ENCODE data around the gene DGKQ.
A peak's percentile ranks its signal among the peaks of the same experiment; 100 is the strongest.

Gene DGKQ

DNA sequence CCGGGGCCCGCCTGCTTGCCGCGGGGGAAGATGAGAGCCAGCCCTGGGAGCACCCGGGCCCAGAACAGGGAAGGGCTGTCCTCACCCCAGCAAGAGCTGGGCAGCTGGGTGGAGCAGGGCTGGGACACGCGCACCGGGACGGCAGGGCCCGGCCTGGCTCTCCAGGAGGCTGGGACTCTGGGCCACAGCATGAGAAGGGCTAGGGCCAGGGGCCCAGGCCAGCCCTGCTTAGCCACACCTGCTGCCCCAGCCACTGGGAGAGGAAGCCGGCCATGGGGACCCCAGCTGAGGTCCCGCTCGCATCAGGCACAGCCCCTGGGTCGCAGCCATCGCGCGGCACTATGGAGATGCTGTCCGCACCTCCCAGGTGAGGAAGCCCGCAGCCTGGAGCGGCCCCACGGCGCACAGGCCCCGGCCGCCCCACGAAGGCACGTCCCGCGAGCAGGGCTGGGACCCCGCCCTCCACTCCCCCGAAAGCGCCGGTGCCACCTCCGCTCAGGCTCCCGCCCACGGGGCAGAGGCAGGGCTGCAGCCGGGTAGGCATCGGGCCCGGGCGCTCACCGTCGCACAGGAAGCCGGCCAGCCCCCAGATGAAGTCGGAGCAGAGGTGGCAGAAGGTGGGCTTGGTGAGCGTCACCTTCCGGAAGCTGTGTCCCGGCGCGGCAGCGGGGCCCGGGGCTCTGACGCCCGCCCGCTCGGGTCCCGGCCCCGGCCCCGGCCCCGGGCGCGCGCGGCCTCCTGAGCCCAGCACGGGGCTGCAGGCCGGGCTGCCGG, 531 bp downstream of the DGKQ start:
- peak; percentile 61 for DNase-seq

GRCh38 chr4:971666-972500, 1.5 kb downstream of the DGKQ start:
- no peak for DNase-seq

GRCh38 chr4:970854-971520, 2.4 kb downstream of the DGKQ start:
- DNase-seq, result no peak

- no peak for DNase-seq
Observed at GRCh38 chr4:970046-970745, 3.2 kb downstream of the DGKQ start.

DNA sequence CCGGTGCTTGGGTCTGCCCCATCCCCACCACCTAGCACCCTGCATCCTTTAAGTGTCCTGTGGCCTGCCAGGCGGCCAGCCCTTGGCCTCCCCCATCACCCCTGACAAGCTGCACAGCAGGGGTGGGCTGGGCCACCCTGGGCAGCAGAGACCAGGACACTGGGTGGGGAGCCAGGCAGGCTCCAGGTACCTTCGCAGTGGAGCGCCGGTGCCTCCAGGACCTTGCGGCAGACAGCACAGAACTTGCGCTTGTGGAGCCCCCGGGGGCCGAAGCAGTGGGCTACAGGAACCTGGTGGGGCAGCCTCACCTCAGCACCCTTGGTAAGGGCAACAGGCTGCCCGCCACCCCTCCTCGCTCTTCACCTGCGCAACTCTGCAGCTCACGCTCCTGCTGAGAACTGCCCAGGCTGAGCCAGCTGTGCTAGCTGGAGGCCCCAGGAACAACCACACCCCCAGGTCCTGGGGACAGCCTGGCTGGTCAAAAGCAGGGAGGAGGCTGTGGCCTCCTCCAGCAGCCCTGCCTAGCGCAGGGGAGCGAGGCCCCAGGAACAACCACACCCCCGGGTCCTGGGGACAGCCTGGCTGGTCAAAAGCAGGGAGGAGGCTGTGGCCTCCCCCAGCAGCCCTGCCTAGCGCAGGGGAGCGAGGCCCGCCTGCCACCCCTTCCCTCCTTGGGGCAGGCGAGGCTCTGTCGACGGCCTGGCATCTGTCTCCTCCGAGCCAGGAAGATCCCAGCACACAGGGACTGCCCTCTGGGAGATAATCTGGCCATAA, 4.6 kb downstream of the DGKQ start:
- no peak for DNase-seq

DNA sequence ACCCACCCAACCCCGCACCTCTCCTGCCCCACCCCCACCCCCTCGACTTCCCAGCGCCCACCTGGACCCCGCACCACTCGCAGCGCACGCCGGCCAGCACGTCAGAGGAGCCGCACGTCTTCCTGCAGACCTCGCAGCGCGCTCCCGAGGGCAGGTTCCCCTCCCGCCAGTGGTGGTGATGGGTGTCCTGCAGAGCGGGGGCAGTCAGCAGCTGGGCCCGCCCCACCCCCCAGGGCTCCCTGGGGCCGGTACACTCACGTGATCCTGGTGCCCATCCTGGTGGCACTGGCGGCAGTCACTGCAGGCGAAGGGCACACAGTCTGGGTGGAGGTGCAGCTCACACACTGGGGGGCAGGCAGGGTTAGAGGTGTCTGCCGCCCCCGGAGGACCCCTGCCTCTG, 5.1 kb downstream of the DGKQ start:
- DNase-seq, result no peak

DNA sequence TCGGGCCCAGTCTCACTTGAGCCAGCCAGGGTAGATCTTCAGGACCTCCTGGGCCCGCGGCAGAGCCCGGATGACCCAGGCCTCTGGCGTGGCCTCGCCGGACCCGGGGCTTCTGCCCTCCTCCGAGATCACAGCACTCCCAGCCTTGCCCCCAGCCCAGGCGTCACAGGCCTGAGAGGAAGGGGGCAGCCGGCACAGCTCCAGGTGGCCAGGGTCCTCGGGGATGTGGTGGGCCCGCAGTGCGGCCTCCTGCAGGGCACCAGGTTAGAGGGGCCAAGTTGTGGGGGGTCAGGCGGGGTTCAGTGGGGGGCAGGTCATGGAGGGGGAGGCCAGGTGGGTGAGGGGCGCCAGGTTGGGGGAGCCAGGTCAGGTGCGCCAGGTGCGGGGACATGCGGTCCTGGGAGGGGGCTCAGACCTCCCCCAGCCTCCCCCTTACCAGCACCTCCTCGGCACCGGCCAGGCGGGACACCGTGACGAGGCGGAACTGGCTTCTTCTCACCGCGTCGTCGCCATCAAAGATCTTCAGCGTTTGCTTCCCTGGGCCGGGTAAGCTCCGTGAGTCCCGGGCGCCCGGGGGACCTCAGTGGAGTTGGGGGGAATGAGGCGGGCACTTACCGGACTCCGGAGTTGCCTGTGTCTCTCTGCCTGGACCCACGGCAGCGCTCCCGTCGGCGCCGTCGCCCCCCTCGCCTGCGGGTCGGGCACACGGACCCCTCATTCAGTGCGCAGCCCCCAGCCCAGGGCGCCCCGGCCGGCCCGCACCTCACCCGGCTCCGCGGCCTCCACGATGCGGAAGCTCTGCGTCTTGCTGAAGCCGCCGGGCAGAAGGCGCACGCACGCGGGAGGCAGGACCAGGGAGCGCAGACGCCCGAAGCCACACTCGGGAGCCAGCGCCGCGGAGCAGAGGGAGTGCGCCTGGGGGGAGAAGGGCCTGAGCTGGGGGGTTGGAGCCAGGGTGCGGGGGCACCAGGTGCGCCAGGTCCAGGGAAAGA, 6.0 kb downstream of the DGKQ start:
- peak; percentile 55 for DNase-seq

DNA sequence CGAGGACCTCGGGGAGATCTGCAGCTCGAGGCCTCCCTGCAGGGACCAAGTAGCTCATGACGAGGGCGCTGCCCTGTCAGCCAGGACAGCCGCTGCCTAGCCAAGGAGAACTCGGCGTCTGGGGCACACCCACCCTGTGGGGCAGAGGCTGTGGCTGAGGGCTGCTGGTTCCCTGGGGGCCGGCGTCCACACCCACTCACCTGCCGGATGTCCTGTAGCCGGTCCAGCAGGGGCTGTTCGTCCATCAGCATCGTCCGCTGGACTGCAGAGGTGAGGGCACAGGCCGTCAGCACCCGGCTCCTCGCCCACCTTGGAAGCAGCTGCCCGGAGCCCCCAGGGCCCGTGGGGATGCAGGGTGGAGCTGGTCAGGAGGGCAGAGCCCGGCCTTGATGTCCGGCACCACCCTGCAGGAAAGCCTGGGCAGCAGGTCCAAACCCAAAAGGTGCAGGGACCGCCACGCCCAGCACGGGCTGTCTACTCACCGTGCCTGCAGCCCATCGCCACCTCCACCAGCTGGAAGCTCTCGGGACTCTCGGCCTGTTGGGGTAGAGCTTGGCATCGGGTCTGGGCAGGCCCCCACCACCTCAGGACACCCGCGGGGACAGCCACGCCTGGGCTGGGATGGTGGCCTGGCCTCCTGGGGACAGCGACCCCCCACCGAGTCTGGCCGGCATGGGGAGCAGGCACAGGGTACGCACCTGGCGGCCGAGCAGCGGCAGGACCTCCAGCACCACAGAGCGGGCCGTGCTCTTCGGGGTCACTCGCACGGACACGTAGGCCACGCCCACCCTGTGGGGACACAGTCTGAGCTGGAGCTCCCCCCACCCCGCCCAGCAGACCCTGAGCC, 6.9 kb downstream of the DGKQ start:
- no peak for DNase-seq

DNA sequence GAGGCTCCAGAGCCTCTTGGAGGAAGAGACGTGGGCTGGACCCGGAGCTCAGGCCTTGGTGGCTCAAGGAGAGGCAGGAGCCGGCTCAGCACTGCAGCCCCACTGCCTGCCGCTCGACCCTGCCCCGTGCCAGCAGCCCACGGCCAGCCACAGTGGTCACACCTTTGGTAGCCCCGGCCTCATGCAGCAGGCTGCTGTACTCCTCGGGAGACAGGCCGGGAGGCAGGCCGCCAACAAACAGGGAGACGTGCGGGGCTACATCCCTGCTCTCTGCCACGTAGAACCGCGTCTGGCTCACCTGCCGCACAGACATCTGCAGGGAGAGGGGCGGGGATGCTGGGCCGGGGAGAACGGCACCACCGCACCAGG, 7.6 kb downstream of the DGKQ start:
- no peak for DNase-seq

DNA sequence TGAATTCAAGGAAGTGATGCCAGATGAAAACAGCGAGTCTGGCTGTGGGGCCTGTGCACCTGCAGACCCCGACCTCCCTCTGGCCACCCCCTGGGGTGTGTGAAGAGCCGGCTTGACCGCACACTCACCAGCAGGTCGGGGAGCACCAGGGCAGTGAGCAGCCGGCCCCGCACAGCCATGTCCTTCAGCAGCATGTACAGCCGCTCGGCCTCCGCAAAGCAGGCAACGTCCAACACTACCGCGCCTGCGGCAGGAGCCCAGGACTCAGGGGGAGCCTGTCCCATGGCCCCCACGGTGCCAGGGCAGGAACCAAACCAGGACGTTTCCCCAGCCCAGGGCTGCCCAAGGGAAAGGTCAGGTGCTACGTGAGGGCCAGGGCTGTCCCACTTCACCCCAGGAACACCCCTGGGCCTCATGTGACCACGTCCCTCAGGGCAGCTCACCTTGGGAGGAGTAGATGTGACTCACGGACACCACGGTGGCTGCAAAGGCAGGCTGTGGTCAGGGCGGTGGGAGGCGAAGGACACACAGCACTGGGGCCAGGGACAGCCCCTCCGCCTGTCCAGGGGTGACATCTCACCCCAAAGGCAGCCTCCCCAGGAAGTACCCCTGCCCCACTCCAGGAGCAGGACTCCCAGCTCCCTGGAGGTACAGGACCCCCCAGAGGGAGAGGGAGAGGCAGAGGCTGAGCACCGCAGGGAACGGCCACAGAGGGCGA, 8.2 kb downstream of the DGKQ start:
- DNase-seq, result no peak

GRCh38 chr4:964346-965025, 8.9 kb downstream of the DGKQ start:
- DNase-seq, result no peak

DNA sequence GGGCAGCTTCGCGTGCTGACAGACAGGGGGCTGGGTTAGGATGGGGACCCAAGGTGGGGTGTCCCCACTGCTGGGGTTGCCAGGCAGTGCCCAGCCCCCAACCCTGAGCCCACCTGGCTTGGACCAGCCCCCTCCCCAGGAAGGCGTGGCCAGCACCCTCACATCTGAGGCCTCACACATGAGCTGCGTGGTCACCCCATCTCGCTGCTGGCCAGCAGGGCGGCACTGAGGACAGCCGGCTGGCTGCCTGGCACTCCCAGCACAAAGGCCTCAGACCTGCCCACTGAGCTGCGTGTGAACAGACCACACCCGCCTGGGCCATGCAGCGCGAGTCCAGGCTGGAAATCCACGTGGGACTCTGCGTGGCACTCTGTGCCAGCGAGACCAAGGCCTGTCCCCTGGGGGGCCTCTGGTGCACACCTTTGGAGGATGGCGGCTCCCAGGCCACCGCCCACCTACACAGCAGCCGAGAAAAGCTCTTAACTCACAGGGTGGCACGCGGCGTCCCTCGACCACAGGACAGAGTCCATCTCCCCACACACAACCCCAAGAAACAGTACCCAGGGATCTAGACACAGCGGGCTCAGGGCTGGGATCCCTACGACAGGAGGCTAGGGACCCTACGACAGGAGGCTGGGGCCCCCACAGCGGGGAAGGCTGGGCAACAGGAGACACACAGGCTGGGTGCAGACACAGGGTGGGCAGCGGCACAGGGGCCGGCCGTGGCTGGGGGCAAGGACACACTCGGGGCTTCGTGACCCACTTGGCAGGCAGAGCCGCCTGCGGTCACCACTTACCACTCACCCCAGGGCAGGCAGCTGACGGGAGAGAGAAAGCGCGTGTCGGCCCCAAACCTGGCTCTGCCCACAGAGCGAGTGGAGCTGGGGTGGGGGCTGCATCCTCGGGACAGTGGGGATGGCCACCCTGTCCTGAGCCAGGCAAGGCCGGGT, 9.8 kb downstream of the DGKQ start:
- no peak for DNase-seq

- DNase-seq, result no peak
Observed at GRCh38 chr4:962231-963208, 10.8 kb downstream of the DGKQ start.

GRCh38 chr4:961351-962230, 11.8 kb downstream of the DGKQ start:
- no peak for DNase-seq

- no peak for DNase-seq
Observed at GRCh38 chr4:960636-961350, 12.6 kb downstream of the DGKQ start.

Measured in hematopoietic multipotent progenitor cell treated with erythropoietin and hydrocortisone succinate and interleukin-3 and kit ligand, for 4 days (in vitro differentiated cells).